Skeletal muscle satellite cell (primary cell): ENCODE results near the gene DKK3.

Experiments used
- H3K27me3 ChIP-seq: 2 replicates; pipeline ENCODE4 v1.7.0; 2013; ENCODE audit warnings: low read length; ENCODE audit not compliant: control insufficient read depth, insufficient read depth
- H3K36me3 ChIP-seq: 2 replicates; pipeline ENCODE4 v1.7.0; 2013; ENCODE audit warnings: mild to moderate bottlenecking, control low read depth, low read length; ENCODE audit not compliant: insufficient read depth
- H3K4me1 ChIP-seq: 2 replicates; pipeline ENCODE4 v1.7.0; 2013; ENCODE audit warnings: low read length; ENCODE audit not compliant: control insufficient read depth, insufficient read depth
- H3K4me2 ChIP-seq: 2 replicates; pipeline ENCODE4 v1.7.0; 2013; ENCODE audit warnings: mild to moderate bottlenecking, low read length
- H3K4me3 ChIP-seq: 2 replicates; pipeline ENCODE4 v1.7.0; 2013; ENCODE audit warnings: low read length
- H3K9ac ChIP-seq: 2 replicates; pipeline ENCODE4 v1.7.0; 2013; ENCODE audit warnings: mild to moderate bottlenecking, low read depth, low read length, moderate library complexity
- H3K9me3 ChIP-seq: replicated peaks from 2 replicates; pipeline ENCODE4 v1.7.0; 2013; ENCODE audit warnings: mild to moderate bottlenecking, control low read depth, low read length

Gene DKK3

GRCh38 chr11:12026331-12027211 lies 18.1 kb upstream of the DKK3 start:
- Histone ChIP-seq H3K4me2 (no peak overlapping the region), H3K9ac (no peak overlapping the region), H3K4me3 (no peak overlapping the region), H3K4me1 (peaks cover 9% of the 10 kb centered on the region), H3K9me3 (no peaks in the 10 kb centered on the region), H3K27me3 (no peaks in the 10 kb centered on the region), H3K36me3 (no peaks in the 10 kb centered on the region)

GRCh38 chr11:12024254-12024926 lies 16.0 kb upstream of the DKK3 start:
- no peak overlapping the region for H3K4me3 ChIP-seq
- no peaks in the 10 kb centered on the region for H3K27me3 ChIP-seq
- no peak overlapping the region for H3K4me2 ChIP-seq
- no peaks in the 10 kb centered on the region for H3K4me1 ChIP-seq
- no peaks in the 10 kb centered on the region for H3K36me3 ChIP-seq
- no peaks in the 10 kb centered on the region for H3K9me3 ChIP-seq
- H3K9ac ChIP-seq: no peak overlapping the region

- H3K9me3 ChIP-seq: no peaks in the 10 kb centered on the region
- H3K27me3 ChIP-seq: no peaks in the 10 kb centered on the region
- H3K4me2 ChIP-seq: no peak overlapping the region
Observed at GRCh38 chr11:12023015-12023414, 14.6 kb upstream of the DKK3 start.

GRCh38 chr11:12020546-12020945 lies 12.1 kb upstream of the DKK3 start:
- H3K9ac ChIP-seq: no peak overlapping the region
- no peaks in the 10 kb centered on the region for H3K36me3 ChIP-seq
- no peak overlapping the region for H3K4me2 ChIP-seq
- no peaks in the 10 kb centered on the region for H3K9me3 ChIP-seq
- H3K4me3 ChIP-seq: no peak overlapping the region
- no peaks in the 10 kb centered on the region for H3K27me3 ChIP-seq
- peaks cover 20% of the 10 kb centered on the region for H3K4me1 ChIP-seq

More at GRCh38 chr11:12023015-12023414, 14.6 kb upstream of the DKK3 start:
- peaks cover 4% of the 10 kb centered on the region for H3K4me1 ChIP-seq
- no peak overlapping the region for H3K9ac ChIP-seq
- no peaks in the 10 kb centered on the region for H3K36me3 ChIP-seq
- H3K4me3 ChIP-seq: no peak overlapping the region

GRCh38 chr11:12019866-12020416 lies 11.5 kb upstream of the DKK3 start:
- H3K9ac ChIP-seq: no peak overlapping the region

GRCh38 chr11:12019337-12019736 lies 10.9 kb upstream of the DKK3 start:
- no peaks in the 10 kb centered on the region for H3K36me3 ChIP-seq
- no peak overlapping the region for H3K9ac ChIP-seq
- no peak overlapping the region for H3K4me2 ChIP-seq
- H3K9me3 ChIP-seq: no peaks in the 10 kb centered on the region
- H3K27me3 ChIP-seq: no peaks in the 10 kb centered on the region
- peaks cover 20% of the 10 kb centered on the region for H3K4me1 ChIP-seq
- no peak overlapping the region for H3K4me3 ChIP-seq

More at GRCh38 chr11:12019866-12020416, 11.5 kb upstream of the DKK3 start:
- peaks cover 20% of the 10 kb centered on the region for H3K4me1 ChIP-seq
- H3K4me2 ChIP-seq: no peak overlapping the region
- H3K36me3 ChIP-seq: no peaks in the 10 kb centered on the region
- H3K27me3 ChIP-seq: no peaks in the 10 kb centered on the region
- H3K4me3 ChIP-seq: no peak overlapping the region
- no peaks in the 10 kb centered on the region for H3K9me3 ChIP-seq

- peak overlapping the region; percentile 27 for H3K9ac ChIP-seq
- no peak overlapping the region for H3K4me3 ChIP-seq
- H3K27me3 ChIP-seq: no peaks in the 10 kb centered on the region
- H3K9me3 ChIP-seq: no peaks in the 10 kb centered on the region
- H3K4me2 ChIP-seq: peak overlapping the region; percentile 61
- H3K36me3 ChIP-seq: no peaks in the 10 kb centered on the region
- peaks cover 20% of the 10 kb centered on the region for H3K4me1 ChIP-seq
Observed at GRCh38 chr11:12017865-12018453, 9.5 kb upstream of the DKK3 start.

GRCh38 chr11:12017243-12017678 lies 8.8 kb upstream of the DKK3 start:
- H3K9ac ChIP-seq: peak overlapping the region; percentile 30
- H3K4me2 ChIP-seq: peak overlapping the region; percentile 61
- H3K9me3 ChIP-seq: no peaks in the 10 kb centered on the region
- no peaks in the 10 kb centered on the region for H3K27me3 ChIP-seq
- H3K4me1 ChIP-seq: peaks cover 20% of the 10 kb centered on the region
- no peaks in the 10 kb centered on the region for H3K36me3 ChIP-seq
- H3K4me3 ChIP-seq: peak overlapping the region; percentile 14

- H3K36me3 ChIP-seq: no peaks in the 10 kb centered on the region
Observed at GRCh38 chr11:12016246-12016645, 7.8 kb upstream of the DKK3 start.

GRCh38 chr11:12015486-12015885 lies 7.1 kb upstream of the DKK3 start:
- Histone ChIP-seq H3K4me1 (peaks cover 20% of the 10 kb centered on the region), H3K9me3 (no peaks in the 10 kb centered on the region), H3K36me3 (no peaks in the 10 kb centered on the region), H3K27me3 (no peaks in the 10 kb centered on the region), H3K4me3 (no peak overlapping the region), H3K4me2 (no peak overlapping the region), H3K9ac (no peak overlapping the region)

More at GRCh38 chr11:12016246-12016645, 7.8 kb upstream of the DKK3 start:
- Histone ChIP-seq H3K9me3 (no peaks in the 10 kb centered on the region), H3K4me3 (no peak overlapping the region), H3K4me2 (no peak overlapping the region), H3K4me1 (peaks cover 20% of the 10 kb centered on the region), H3K9ac (no peak overlapping the region), H3K27me3 (no peaks in the 10 kb centered on the region)

GRCh38 chr11:12013781-12014180 lies 5.4 kb upstream of the DKK3 start:
- H3K4me1 ChIP-seq: peaks cover 20% of the 10 kb centered on the region
- H3K36me3 ChIP-seq: no peaks in the 10 kb centered on the region
- H3K4me3 ChIP-seq: no peak overlapping the region
- no peak overlapping the region for H3K9ac ChIP-seq
- no peaks in the 10 kb centered on the region for H3K9me3 ChIP-seq
- no peak overlapping the region for H3K4me2 ChIP-seq
- peaks cover 8% of the 10 kb centered on the region for H3K27me3 ChIP-seq
